ENCODE measurements around the gene ALG9. TPM values are rescaled to one million over a fixed set of nuclear protein-coding genes. Genes with fewer than 3 reads are reported as not detected.

The ALG9 gene
- total RNA-seq, 1 donor from 2014 or later = 55.5 TPM

DNA sequence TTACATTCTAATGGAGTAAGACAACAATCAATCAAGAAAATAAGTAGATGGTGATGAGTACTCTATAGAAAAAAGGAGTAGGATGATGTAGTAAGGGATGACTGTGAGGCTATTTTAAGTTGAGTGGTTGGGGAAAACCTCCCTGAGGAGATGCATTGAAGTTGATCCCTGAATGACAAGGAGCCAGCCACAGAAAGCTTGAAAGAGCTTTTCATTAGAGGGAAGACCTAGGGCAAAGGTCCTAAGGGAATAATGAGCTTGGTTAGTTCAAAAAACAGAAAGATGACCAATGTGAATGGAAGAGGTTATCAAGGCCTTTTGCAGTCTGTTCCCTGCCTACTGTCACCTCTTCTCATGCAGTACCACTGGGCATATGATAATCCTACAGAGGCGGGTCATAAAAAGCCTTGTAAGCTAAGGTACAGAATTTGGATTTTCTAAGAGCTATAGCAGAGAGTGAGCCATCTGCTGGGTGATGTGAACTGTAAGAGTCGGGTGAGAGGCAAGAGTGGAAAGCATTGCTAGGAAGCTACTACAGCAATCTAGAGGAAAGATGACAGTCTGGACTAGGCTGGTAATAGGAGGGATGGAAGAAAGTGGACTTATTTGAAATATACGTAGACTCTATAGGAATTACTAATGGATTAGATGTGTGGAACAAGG lies 108.3 kb downstream of the ALG9 start:
- H3K27me3 Mint-ChIP-seq (ENCODE audit: low read depth) = no peaks in the 10 kb centered on the region
- peaks cover 41% of the 10 kb centered on the region for H3K4me1 Mint-ChIP-seq
- no peak for TF ChIP-seq CTCF (conservative IDR thresholded peaks at IDR 0.05)
- peaks cover 13% of the 10 kb centered on the region for H3K36me3 Mint-ChIP-seq (ENCODE audit: low read depth)
- no peak overlapping the region for H3K27ac Mint-ChIP-seq (ENCODE audit: unreplicated experiment)
- H3K4me3 Mint-ChIP-seq = peak overlapping the region; percentile 74
- no peaks in the 10 kb centered on the region for H3K9me3 Mint-ChIP-seq
- DNase-seq (ENCODE audit: low read depth, low spot score) = no peak

DNA sequence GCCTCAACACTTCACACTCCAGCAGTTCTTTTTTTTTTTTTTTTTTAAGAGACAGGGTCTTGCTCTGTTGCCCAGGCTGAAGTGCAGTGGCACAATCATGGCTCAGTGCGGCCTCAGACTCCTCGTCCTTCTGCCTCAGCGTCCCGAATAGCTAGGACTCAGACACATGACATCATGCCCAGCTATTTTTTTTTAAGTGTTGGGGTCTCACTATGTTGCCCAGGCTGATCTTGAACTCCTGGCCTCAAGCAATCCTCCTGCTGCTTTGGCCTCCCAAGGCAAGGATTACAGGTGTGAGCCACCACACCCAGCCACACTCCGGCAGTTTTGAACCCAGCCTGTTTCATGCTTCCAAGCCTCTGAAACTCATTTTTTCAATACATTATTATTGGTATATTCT lies 108.9 kb downstream of the ALG9 start:
- no peaks in the 10 kb centered on the region for H3K9me3 Mint-ChIP-seq
- DNase-seq (ENCODE audit: low read depth, low spot score) = no peak
- peaks cover 41% of the 10 kb centered on the region for H3K4me1 Mint-ChIP-seq
- H3K36me3 Mint-ChIP-seq (ENCODE audit: low read depth) = peaks cover 16% of the 10 kb centered on the region
- H3K27ac Mint-ChIP-seq (ENCODE audit: unreplicated experiment) = no peak overlapping the region
- peak overlapping the region; percentile 74 for H3K4me3 Mint-ChIP-seq
- no peaks in the 10 kb centered on the region for H3K27me3 Mint-ChIP-seq (ENCODE audit: low read depth)
- TF ChIP-seq CTCF (conservative IDR thresholded peaks at IDR 0.05) = no peak

GRCh38 chr11:111761036-111761435 lies 110.3 kb downstream of the ALG9 start:
- TF ChIP-seq CTCF (conservative IDR thresholded peaks at IDR 0.05) = no peak
- H3K36me3 Mint-ChIP-seq (ENCODE audit: low read depth) = peaks cover 18% of the 10 kb centered on the region
- H3K27me3 Mint-ChIP-seq (ENCODE audit: low read depth) = no peaks in the 10 kb centered on the region
- H3K9me3 Mint-ChIP-seq = no peaks in the 10 kb centered on the region
- H3K4me3 Mint-ChIP-seq = no peak overlapping the region
- peaks cover 34% of the 10 kb centered on the region for H3K4me1 Mint-ChIP-seq
- DNase-seq (ENCODE audit: low read depth, low spot score) = no peak
- no peak overlapping the region for H3K27ac Mint-ChIP-seq (ENCODE audit: unreplicated experiment)

GRCh38 chr11:111759778-111760407 lies 111.5 kb downstream of the ALG9 start:
- H3K4me3 Mint-ChIP-seq = no peak overlapping the region
- DNase-seq (ENCODE audit: low read depth, low spot score) = no peak
- no peaks in the 10 kb centered on the region for H3K27me3 Mint-ChIP-seq (ENCODE audit: low read depth)
- no peak for TF ChIP-seq CTCF (conservative IDR thresholded peaks at IDR 0.05)
- no peak overlapping the region for H3K27ac Mint-ChIP-seq (ENCODE audit: unreplicated experiment)
- no peaks in the 10 kb centered on the region for H3K9me3 Mint-ChIP-seq
- H3K4me1 Mint-ChIP-seq = peaks cover 28% of the 10 kb centered on the region
- H3K36me3 Mint-ChIP-seq (ENCODE audit: low read depth) = peaks cover 18% of the 10 kb centered on the region

DNA sequence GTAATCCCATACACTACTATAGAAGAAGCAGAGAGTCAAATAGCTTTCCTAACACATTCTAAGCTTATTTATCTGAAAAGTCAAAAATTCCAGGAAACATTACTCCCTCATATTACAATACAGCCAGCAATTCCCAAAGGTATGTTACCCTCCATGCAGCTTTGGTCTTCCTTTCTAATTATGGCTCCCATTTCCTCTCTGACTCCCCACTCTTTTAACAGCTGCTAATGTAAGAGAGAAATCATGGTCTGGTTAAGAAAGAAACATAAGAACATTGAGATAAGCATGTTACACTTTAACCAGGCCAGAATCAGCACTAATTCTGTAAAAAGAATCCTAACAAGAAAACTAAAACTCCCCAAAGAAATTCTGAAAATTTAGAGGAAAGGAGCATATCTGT lies 112.0 kb downstream of the ALG9 start:
- Mint-ChIP-seq H3K4me3 (no peak overlapping the region), H3K27me3 (ENCODE audit: low read depth) (no peaks in the 10 kb centered on the region), H3K27ac (ENCODE audit: unreplicated experiment) (no peak overlapping the region), H3K4me1 (peaks cover 23% of the 10 kb centered on the region), H3K36me3 (ENCODE audit: low read depth) (peaks cover 18% of the 10 kb centered on the region), H3K9me3 (no peaks in the 10 kb centered on the region)
- no peak for TF ChIP-seq CTCF (conservative IDR thresholded peaks at IDR 0.05)
- DNase-seq (ENCODE audit: low read depth, low spot score) = no peak

All from neural crest cell (in vitro differentiated cells).